DOHH2 (cell line): ENCODE measurements around the gene CD3E.

Experiments used
- H3F3A ChIP-seq: fragments of 200-600 bp; sonication (generic), shearing (Covaris generic); 2 replicates; pipeline ENCODE4 v1.6.0; 2016; ENCODE audit warnings: antibody characterized with exemption, mild to moderate bottlenecking; ENCODE audit not compliant: control insufficient read depth, insufficient read depth
- H3K27ac ChIP-seq: fragments of 200-600 bp; sonication (generic); 2 replicates; pipeline ENCODE4 v1.5.1; 2014; ENCODE audit warnings: low read depth, mild to moderate bottlenecking, low read length, moderate library complexity
- H3K27me3 ChIP-seq: fragments of 200-600 bp; sonication (generic); 2 replicates; pipeline ENCODE4 v1.6.1; 2014; ENCODE audit warnings: mild to moderate bottlenecking, low read length, mixed read lengths; ENCODE audit not compliant: control insufficient read depth
- H3K36me3 ChIP-seq: fragments of 200-600 bp; sonication (generic); 2 replicates; pipeline ENCODE4 v1.6.1; 2014; ENCODE audit warnings: mild to moderate bottlenecking, low read length, moderate library complexity, mixed read lengths; ENCODE audit not compliant: control insufficient read depth
- H3K4me1 ChIP-seq: fragments of 200-600 bp; sonication (generic); 2 replicates; pipeline ENCODE4 v1.6.1; 2014; ENCODE audit warnings: mild to moderate bottlenecking, low read length, mixed read lengths; ENCODE audit not compliant: control insufficient read depth
- H3K4me2 ChIP-seq: fragments of 200-600 bp; sonication (generic); 2 replicates; pipeline ENCODE4 v1.6.0; 2014; ENCODE audit warnings: mild to moderate bottlenecking, low read length, moderate library complexity
- H3K4me3 ChIP-seq: fragments of 200-600 bp; sonication (generic); 2 replicates; pipeline ENCODE4 v1.5.1; 2014; ENCODE audit warnings: mild to moderate bottlenecking, low read length, mixed read lengths
- H3K79me2 ChIP-seq: fragments of 200-600 bp; sonication (generic); 2 replicates; pipeline ENCODE4 v1.6.1; 2014; ENCODE audit warnings: mild to moderate bottlenecking, low read length, mixed read lengths; ENCODE audit not compliant: control insufficient read depth
- H3K9me2 ChIP-seq: fragments of 200-600 bp; sonication (generic); replicated peaks from 2 replicates; pipeline ENCODE4 v1.6.1; 2014; ENCODE audit warnings: mild to moderate bottlenecking, low read length, mixed read lengths; ENCODE audit not compliant: control insufficient read depth
- H3K9me3 ChIP-seq: fragments of 200-600 bp; sonication (generic); 2 replicates; pipeline ENCODE4 v1.6.1; 2014; ENCODE audit warnings: antibody characterized with exemption, low read length, mixed read lengths; ENCODE audit not compliant: control insufficient read depth, insufficient read depth
- H4K20me1 ChIP-seq: fragments of 200-600 bp; sonication (generic); 2 replicates; pipeline ENCODE4 v1.6.0; 2014; ENCODE audit warnings: low read depth, mild to moderate bottlenecking, antibody characterized with exemption, low read length, moderate library complexity; ENCODE audit not compliant: control insufficient read depth, insufficient read depth
- CTCF ChIP-seq: fragments of 200-600 bp; sonication (generic); IDR thresholded peaks from one replicate; pipeline ENCODE4 v1.5.1; 2014; ENCODE audit warnings: antibody characterized with exemption, mild to moderate bottlenecking, low read depth, low read length; ENCODE audit not compliant: poor library complexity, severe bottlenecking
- EZH2phosphoT487 ChIP-seq: fragments of 200-600 bp; sonication (generic); IDR thresholded peaks from 2 replicates; pipeline ENCODE4 v1.6.1; 2017; ENCODE audit warnings: borderline replicate concordance, mild to moderate bottlenecking, antibody characterized with exemption, low read length, moderate library complexity, mixed read lengths

The CD3E gene

DNA sequence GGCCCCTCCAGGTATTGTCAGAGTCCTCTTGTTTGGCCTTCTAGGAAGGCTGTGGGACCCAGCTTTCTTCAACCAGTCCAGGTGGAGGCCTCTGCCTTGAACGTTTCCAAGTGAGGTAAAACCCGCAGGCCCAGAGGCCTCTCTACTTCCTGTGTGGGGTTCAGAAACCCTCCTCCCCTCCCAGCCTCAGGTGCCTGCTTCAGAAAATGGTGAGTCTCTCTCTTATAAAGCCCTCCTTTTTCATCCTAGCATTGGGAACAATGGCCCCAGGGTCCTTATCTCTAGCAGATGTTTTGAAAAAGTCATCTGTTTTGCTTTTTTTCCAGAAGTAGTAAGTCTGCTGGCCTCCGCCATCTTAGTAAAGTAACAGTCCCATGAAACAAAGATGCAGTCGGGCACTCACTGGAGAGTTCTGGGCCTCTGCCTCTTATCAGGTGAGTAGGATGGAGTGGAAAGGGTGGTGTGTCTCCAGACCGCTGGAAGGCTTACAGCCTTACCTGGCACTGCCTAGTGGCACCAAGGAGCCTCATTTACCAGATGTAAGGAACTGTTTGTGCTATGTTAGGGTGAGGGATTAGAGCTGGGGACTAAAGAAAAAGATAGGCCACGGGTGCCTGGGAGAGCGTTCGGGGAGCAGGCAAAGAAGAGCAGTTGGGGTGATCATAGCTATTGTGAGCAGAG is at the start of gene CD3E:
TSS of gene CD3E (plus strand) at position 163 of the 681 bp plus-strand sequence. CDS start at position 386, 223 bp downstream.
- Histone ChIP-seq H3K4me1 (peaks cover 26% of the 10 kb centered on the region), H3K9me2 (no peaks in the 10 kb centered on the region), H3K4me3 (peak within 1 kb of the TSS; percentile 2; the same call in 1 of the 2 replicates), H3F3A (peaks cover 2% of the 10 kb centered on the region; the same call in 1 of the 2 replicates), H3K4me2 (peak within 1 kb of the TSS; percentile 21; the same call in 1 of the 2 replicates), H3K36me3 (no peaks in the 10 kb centered on the region), H3K9me3 (no peaks in the 10 kb centered on the region), H3K79me2 (no peaks in the 10 kb centered on the region), H4K20me1 (no peaks in the 10 kb centered on the region), H3K27ac (no peak within 1 kb of the TSS), H3K27me3 (no peaks in the 10 kb centered on the region)
- TF ChIP-seq CTCF (no peak), EZH2phosphoT487 (no peak)

DNA sequence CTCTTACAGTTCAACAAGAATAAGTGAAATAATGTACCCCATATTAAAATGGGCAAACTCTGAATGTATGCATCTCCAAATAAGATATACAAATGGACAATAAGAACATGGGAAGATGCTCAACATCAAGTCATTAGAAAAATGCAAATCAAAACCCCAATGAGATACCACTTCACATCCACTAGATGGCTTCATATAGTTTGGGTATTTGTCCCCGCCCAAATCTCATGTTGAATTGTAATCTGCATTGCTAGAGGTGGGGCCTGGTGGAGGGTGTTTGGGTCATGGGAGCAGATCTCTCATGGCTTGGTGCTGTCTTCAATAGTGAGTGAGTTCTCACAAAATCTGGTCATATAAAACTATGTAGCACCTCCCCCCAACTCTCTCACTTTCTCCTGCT is 46.1 kb upstream of the CD3E start:
- Histone ChIP-seq H3K79me2 (no peaks in the 10 kb centered on the region), H3K4me2 (no peak overlapping the region), H3F3A (peaks cover 5% of the 10 kb centered on the region; the same call in 1 of the 2 replicates), H3K9me2 (no peaks in the 10 kb centered on the region), H4K20me1 (no peaks in the 10 kb centered on the region), H3K27ac (no peak overlapping the region), H3K27me3 (peaks cover under 1% of the 10 kb centered on the region; the same call in 1 of the 2 replicates), H3K4me1 (no peaks in the 10 kb centered on the region; the same call in 1 of the 2 replicates), H3K9me3 (no peaks in the 10 kb centered on the region), H3K36me3 (no peaks in the 10 kb centered on the region), H3K4me3 (no peak overlapping the region)
- TF ChIP-seq CTCF (peak; percentile 48), EZH2phosphoT487 (no peak)

DNA sequence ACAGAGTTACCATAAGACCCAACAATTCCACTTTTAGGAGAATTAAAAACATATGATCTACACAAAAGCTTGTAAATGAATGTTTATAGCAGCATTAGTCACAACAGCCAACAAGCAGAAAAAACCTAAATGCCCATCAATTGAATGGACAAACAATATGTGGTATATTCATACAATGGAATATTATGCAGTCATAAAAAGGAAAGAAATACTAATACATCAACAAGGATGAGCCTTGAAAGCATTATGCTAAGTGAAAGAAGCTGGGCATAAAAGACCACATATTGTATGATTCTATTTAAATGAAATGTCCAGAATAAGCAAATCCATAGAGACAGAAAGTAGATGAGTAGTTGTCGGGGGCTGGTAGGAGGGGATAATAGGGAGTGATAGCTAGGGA is 45.4 kb upstream of the CD3E start:
- Histone ChIP-seq H3K4me1 (peaks cover 7% of the 10 kb centered on the region), H4K20me1 (no peaks in the 10 kb centered on the region), H3K27ac (no peak overlapping the region), H3K4me3 (no peak overlapping the region), H3K9me2 (no peaks in the 10 kb centered on the region), H3K9me3 (no peaks in the 10 kb centered on the region), H3K27me3 (peaks cover 7% of the 10 kb centered on the region), H3K79me2 (no peaks in the 10 kb centered on the region), H3K4me2 (no peak overlapping the region), H3K36me3 (no peaks in the 10 kb centered on the region), H3F3A (no peaks in the 10 kb centered on the region)
- TF ChIP-seq EZH2phosphoT487 (no peak), CTCF (no peak)
